CD8-positive, alpha-beta memory T cell (primary cell): ENCODE measurements around the gene MSI2. TPM values are rescaled to one million over a fixed set of nuclear protein-coding genes. Genes with fewer than 3 reads are reported as not detected.

ENCODE experiments used
- CTCF ChIA-PET: fragments of 350-600 bp; sonication (Branson Sonifier 250); formaldehyde crosslinking; loops from one replicate; lab custom pipeline; 2021; ENCODE audit warnings: antibody characterized with exemption; lab: Charles Lee
- POLR2A ChIA-PET: fragments of 350-600 bp; sonication (Branson Sonifier 250); formaldehyde crosslinking; loops from one replicate; lab custom pipeline; 2021; ENCODE audit warnings: antibody characterized with exemption; lab: Charles Lee
- DNase-seq, 5 donors: peaks; one replicate each; pipeline versions ENCODE4 v3.0.0 to v3.0.0-alpha.2; 2020 to 2022; ENCODE audit warnings: mixed read lengths in 1 of 5
- H3K27ac ChIP-seq: one replicate; pipeline ENCODE4 v1.7.0; 2013; ENCODE audit warnings: low read depth, mild to moderate bottlenecking, low read length, moderate library complexity
- H3K27me3 ChIP-seq: 2 replicates; pipeline ENCODE4 v1.7.0; 2013; ENCODE audit warnings: low read length, mild to moderate bottlenecking; ENCODE audit not compliant: insufficient read depth, poor library complexity, severe bottlenecking
- H3K36me3 ChIP-seq: 2 replicates; pipeline ENCODE4 v1.7.0; 2013; ENCODE audit warnings: mild to moderate bottlenecking, low read length, moderate library complexity; ENCODE audit not compliant: insufficient read depth
- H3K4me1 ChIP-seq: 2 replicates; pipeline ENCODE4 v1.7.0; 2013; ENCODE audit warnings: mild to moderate bottlenecking, low read length, moderate library complexity; ENCODE audit not compliant: insufficient read depth
- H3K4me3 ChIP-seq: 2 replicates; pipeline ENCODE4 v1.7.0; 2013; ENCODE audit warnings: mild to moderate bottlenecking, low read length
- H3K9me3 ChIP-seq: 2 replicates; pipeline ENCODE4 v1.7.0; 2013; ENCODE audit warnings: mild to moderate bottlenecking, low read length
- H3K27ac Mint-ChIP-seq, 8 donors: one replicate each; pipeline ENCODE4 v1.8.0; 2020 to 2021; ENCODE audit warnings: mixed read lengths in 8 of 8, mild to moderate bottlenecking in 6 of 8, inconsistent platforms in 3 of 8, moderate library complexity in 3 of 8
- H3K27me3 Mint-ChIP-seq, 2 donors: one replicate each; pipeline ENCODE4 v1.8.0; 2020 to 2021; ENCODE audit warnings: mixed read lengths in 2 of 2, mild to moderate bottlenecking in 1 of 2, moderate library complexity in 1 of 2
- H3K36me3 Mint-ChIP-seq, 3 donors: one replicate each; pipeline ENCODE4 v1.8.0; 2020 to 2021; ENCODE audit warnings: mixed read lengths in 3 of 3, inconsistent platforms in 1 of 3, mild to moderate bottlenecking in 1 of 3
- H3K4me1 Mint-ChIP-seq, 3 donors: one replicate each; pipeline ENCODE4 v1.8.0; 2020 to 2021; ENCODE audit warnings: mixed read lengths in 3 of 3, inconsistent platforms in 1 of 3, mild to moderate bottlenecking in 1 of 3
- H3K4me3 Mint-ChIP-seq, 7 donors: one replicate each; pipeline ENCODE4 v1.8.0; 2020 to 2021; ENCODE audit warnings: mixed read lengths in 7 of 7, mild to moderate bottlenecking in 6 of 7, moderate library complexity in 4 of 7, inconsistent platforms in 2 of 7
- H3K9me3 Mint-ChIP-seq, 5 donors: one replicate each; pipeline ENCODE4 v1.8.0; 2020 to 2022; ENCODE audit warnings: mixed read lengths in 5 of 5, mild to moderate bottlenecking in 3 of 5, moderate library complexity in 2 of 5, inconsistent platforms in 1 of 5
- polyA plus RNA-seq: library from polyadenylated mRNA; unstranded; fragments of 300-500 nt; fragmentation: Illumina TruSeq; gene quantifications from one replicate; pipeline ENCODE4 v1.2.3, GENCODE V29; 2021
- total RNA-seq, 2 experiments: library from RNA; stranded (reverse); gene quantifications; one replicate each; pipeline ENCODE4 v1.2.3, GENCODE V29; 2021

The MSI2 gene
- total and polyA plus RNA-seq, 3 experiments from 2014 or later, result 2.3 to 58.0 (median 57.1) TPM

- Mint-ChIP-seq H3K36me3 (peaks cover 9 to 87% (median 41%) of the 10 kb centered on the region in 3 donors), H3K27ac (peak overlapping the region in 1 of 8 donors; percentile 35), H3K9me3 (no peaks in the 10 kb centered on the region), H3K4me3 (no peak overlapping the region), H3K27me3 (peaks cover 0 to 1% of the 10 kb centered on the region in 2 donors), H3K4me1 (peaks cover 65 to 91% (median 80%) of the 10 kb centered on the region in 3 donors)
- Histone ChIP-seq H3K27me3 (no peaks in the 10 kb centered on the region), H3K4me1 (peaks cover 27% of the 10 kb centered on the region), H3K36me3 (peaks cover 48% of the 10 kb centered on the region), H3K9me3 (no peaks in the 10 kb centered on the region), H3K27ac (no peak overlapping the region), H3K4me3 (no peak overlapping the region)
- DNase-seq, result no peak
- CTCF ChIA-PET, result interaction anchor here (1.2 kb wide), 1 partner anchor 21 kb away, joined by 4 read pairs; no protein-coding TSS in a partner anchor
- POLR2A ChIA-PET, result no interaction called here
These were observed 7.9 kb downstream of the MSI2 start for GRCh38 chr17:57264250-57264649.

DNA sequence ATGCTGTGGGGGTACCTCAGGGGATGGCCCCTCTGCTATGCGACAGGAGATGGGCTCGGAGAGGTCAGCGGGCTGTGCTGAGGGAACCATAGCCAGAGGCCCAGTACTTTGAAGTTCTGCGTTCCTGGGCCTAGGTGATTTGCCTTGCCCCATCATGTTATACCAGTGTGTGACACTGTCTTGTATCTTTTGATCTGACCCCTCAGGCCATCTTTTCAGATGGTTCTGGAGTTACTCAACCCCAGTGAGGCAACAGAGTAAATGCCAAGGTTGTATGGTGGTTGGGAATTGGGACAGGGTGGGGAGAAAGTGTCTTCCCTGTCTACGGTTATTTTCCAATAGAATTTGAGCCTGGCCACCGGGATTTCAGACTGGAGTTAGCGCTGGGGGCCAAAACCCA is 8.5 kb downstream of the MSI2 start:
- H3K4me3 ChIP-seq, result no peak overlapping the region
- Mint-ChIP-seq H3K4me3 (no peak overlapping the region), H3K4me1 (peaks cover 66 to 91% (median 80%) of the 10 kb centered on the region in 3 donors), H3K9me3 (no peaks in the 10 kb centered on the region), H3K27ac (peak overlapping the region in 1 of 8 donors; percentile 45), H3K27me3 (peaks cover 0 to 1% of the 10 kb centered on the region in 2 donors), H3K36me3 (peaks cover 9 to 89% (median 45%) of the 10 kb centered on the region in 3 donors)
- POLR2A ChIA-PET, result no interaction called here
- H3K4me1 ChIP-seq, result peaks cover 22% of the 10 kb centered on the region
- peaks cover 48% of the 10 kb centered on the region for H3K36me3 ChIP-seq
- H3K27ac ChIP-seq, result no peak overlapping the region
- DNase-seq, result no peak
- CTCF ChIA-PET, result no interaction called here
- no peaks in the 10 kb centered on the region for H3K27me3 ChIP-seq
- no peaks in the 10 kb centered on the region for H3K9me3 ChIP-seq

DNA sequence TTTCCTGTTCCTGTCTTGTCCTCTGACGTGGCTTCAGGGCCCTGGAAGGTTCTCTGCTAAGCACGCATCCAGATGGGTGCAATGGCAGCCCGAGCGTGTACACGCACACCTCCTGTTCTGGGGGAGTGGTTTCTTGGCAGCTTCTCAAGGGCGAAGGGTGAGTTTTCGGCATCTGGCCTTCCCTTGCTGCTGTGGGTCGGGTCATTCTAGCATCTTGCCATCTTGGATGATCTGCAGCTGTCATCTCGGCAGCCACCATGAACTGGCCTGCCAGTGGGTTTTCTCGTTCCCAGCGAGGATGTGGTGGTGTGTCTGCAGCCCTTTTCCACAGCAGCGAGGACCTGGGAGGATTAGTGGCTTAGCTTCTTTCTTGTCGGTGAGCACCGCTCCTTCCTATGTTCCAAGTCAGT is 10.6 kb downstream of the MSI2 start:
- peaks cover 48% of the 10 kb centered on the region for H3K36me3 ChIP-seq
- no peaks in the 10 kb centered on the region for H3K9me3 ChIP-seq
- no peaks in the 10 kb centered on the region for H3K27me3 ChIP-seq
- POLR2A ChIA-PET, result no interaction called here
- peaks cover 64 to 88% (median 80%) of the 10 kb centered on the region in 3 donors for H3K4me1 Mint-ChIP-seq
- no peak overlapping the region for H3K4me3 ChIP-seq
- peaks cover 0 to 1% of the 10 kb centered on the region in 2 donors for H3K27me3 Mint-ChIP-seq
- no peak overlapping the region for H3K4me3 Mint-ChIP-seq
- H3K27ac ChIP-seq, result no peak overlapping the region
- DNase-seq, result no peak
- H3K36me3 Mint-ChIP-seq, result peaks cover 9 to 89% (median 44%) of the 10 kb centered on the region in 3 donors
- CTCF ChIA-PET, result interaction anchor here (1.0 to 1.4 kb wide), 2 partner anchors 24 to 330 kb away, joined by 3 to 6 read pairs; no protein-coding TSS in a partner anchor
- no peak overlapping the region for H3K27ac Mint-ChIP-seq
- no peaks in the 10 kb centered on the region for H3K9me3 Mint-ChIP-seq
- H3K4me1 ChIP-seq, result peaks cover 8% of the 10 kb centered on the region

GRCh38 chr17:57268181-57268580 is 11.9 kb downstream of the MSI2 start:
- POLR2A ChIA-PET, result no interaction called here
- no peaks in the 10 kb centered on the region for H3K27me3 Mint-ChIP-seq

GRCh38 chr17:57269052-57269451 is 12.7 kb downstream of the MSI2 start:
- no peak overlapping the region for H3K4me3 ChIP-seq
- no peaks in the 10 kb centered on the region for H3K4me1 ChIP-seq
- no peak overlapping the region for H3K4me3 Mint-ChIP-seq
- no peak overlapping the region for H3K27ac ChIP-seq
- no peaks in the 10 kb centered on the region for H3K27me3 ChIP-seq
- CTCF ChIA-PET, result interaction anchor here (0.7 to 1.0 kb wide), 2 partner anchors 26 to 392 kb away, joined by 3 read pairs; no protein-coding TSS in a partner anchor
- POLR2A ChIA-PET, result no interaction called here
- no peaks in the 10 kb centered on the region for H3K9me3 Mint-ChIP-seq
- no peaks in the 10 kb centered on the region for H3K9me3 ChIP-seq
- H3K4me1 Mint-ChIP-seq, result peaks cover 53 to 78% (median 70%) of the 10 kb centered on the region in 3 donors
- no peak for DNase-seq
- H3K36me3 Mint-ChIP-seq, result peaks cover 9 to 85% (median 38%) of the 10 kb centered on the region in 3 donors
- H3K27ac Mint-ChIP-seq, result peak overlapping the region in 2 of 8 donors; percentile 8 to 32
- no peaks in the 10 kb centered on the region for H3K27me3 Mint-ChIP-seq
- peaks cover 30% of the 10 kb centered on the region for H3K36me3 ChIP-seq

More at GRCh38 chr17:57268181-57268580, 11.9 kb downstream of the MSI2 start:
- Histone ChIP-seq H3K27ac (no peak overlapping the region), H3K27me3 (no peaks in the 10 kb centered on the region), H3K4me1 (no peaks in the 10 kb centered on the region), H3K36me3 (peaks cover 35% of the 10 kb centered on the region), H3K9me3 (no peaks in the 10 kb centered on the region), H3K4me3 (no peak overlapping the region)
- no peak overlapping the region for H3K4me3 Mint-ChIP-seq
- no peak for DNase-seq
- H3K4me1 Mint-ChIP-seq, result peaks cover 59 to 87% (median 78%) of the 10 kb centered on the region in 3 donors
- H3K27ac Mint-ChIP-seq, result no peak overlapping the region
- H3K9me3 Mint-ChIP-seq, result no peaks in the 10 kb centered on the region
- CTCF ChIA-PET, result interaction anchor here (0.7 to 1.4 kb wide), 3 partner anchors 25 to 393 kb away, joined by 3 to 6 read pairs (median 3); no protein-coding TSS in a partner anchor
- H3K36me3 Mint-ChIP-seq, result peaks cover 9 to 87% (median 41%) of the 10 kb centered on the region in 3 donors

DNA sequence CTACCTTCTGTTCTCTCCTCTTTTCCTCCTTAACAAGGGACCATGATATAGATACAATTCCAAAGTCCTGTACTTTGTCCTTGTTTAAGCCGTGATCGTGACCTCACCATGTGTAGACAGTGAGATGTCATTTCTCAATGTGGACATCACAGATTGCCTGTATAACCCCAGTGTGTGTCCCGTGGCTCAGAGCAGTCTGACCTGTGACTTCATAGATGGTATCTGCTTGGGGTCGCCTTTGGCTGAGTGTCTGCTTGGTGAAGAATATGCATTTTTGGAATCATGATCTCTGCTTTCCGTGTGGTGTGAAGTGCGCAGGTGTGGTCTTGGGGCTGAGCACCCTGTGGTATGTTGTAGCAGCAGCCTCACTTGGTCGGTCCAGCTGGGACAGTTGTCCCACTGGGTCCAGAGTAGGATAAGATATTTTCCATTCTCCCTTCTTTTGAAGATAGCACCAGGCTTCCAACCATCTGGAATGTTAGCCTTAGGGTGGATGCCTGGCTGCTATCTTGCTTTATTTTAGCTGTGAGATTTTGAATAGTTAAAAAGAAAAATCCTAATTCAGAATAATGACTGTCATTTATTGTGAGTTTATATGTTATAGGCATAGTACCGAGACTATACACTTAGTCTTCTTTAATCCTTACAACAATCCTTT is 13.4 kb downstream of the MSI2 start:
- no peaks in the 10 kb centered on the region for H3K9me3 ChIP-seq
- peaks cover 9 to 87% (median 38%) of the 10 kb centered on the region in 3 donors for H3K36me3 Mint-ChIP-seq
- no peak overlapping the region for H3K27ac ChIP-seq
- H3K27ac Mint-ChIP-seq, result peak overlapping the region in 1 of 8 donors; percentile 36
- ChIA-PET CTCF (interaction anchor here (1.4 to 2.6 kb wide), 4 partner anchors 9 to 26 kb away, joined by 3 to 8 read pairs (median 5); partner anchors contain the start of gene MSI2), POLR2A (no interaction called here)
- no peak overlapping the region for H3K4me3 ChIP-seq
- H3K4me1 Mint-ChIP-seq, result peaks cover 55 to 77% (median 73%) of the 10 kb centered on the region in 3 donors
- DNase-seq, result no peak
- H3K27me3 Mint-ChIP-seq, result no peaks in the 10 kb centered on the region
- no peak overlapping the region for H3K4me3 Mint-ChIP-seq
- H3K9me3 Mint-ChIP-seq, result no peaks in the 10 kb centered on the region
- H3K27me3 ChIP-seq, result no peaks in the 10 kb centered on the region
- peaks cover 26% of the 10 kb centered on the region for H3K36me3 ChIP-seq
- H3K4me1 ChIP-seq, result no peaks in the 10 kb centered on the region

GRCh38 chr17:57270801-57271245 is 14.5 kb downstream of the MSI2 start:
- ChIA-PET POLR2A (no interaction called here), CTCF (interaction anchor here (1.4 to 2.6 kb wide), 4 partner anchors 10 to 28 kb away, joined by 3 to 8 read pairs (median 5); partner anchors contain the start of gene MSI2)
- H3K4me3 Mint-ChIP-seq, result no peak overlapping the region
- Histone ChIP-seq H3K9me3 (no peaks in the 10 kb centered on the region), H3K36me3 (peaks cover 20% of the 10 kb centered on the region), H3K4me3 (no peak overlapping the region), H3K27ac (no peak overlapping the region), H3K4me1 (no peaks in the 10 kb centered on the region), H3K27me3 (no peaks in the 10 kb centered on the region)
- H3K4me1 Mint-ChIP-seq, result peaks cover 59 to 75% (median 70%) of the 10 kb centered on the region in 3 donors
- peaks cover 7 to 87% (median 33%) of the 10 kb centered on the region in 3 donors for H3K36me3 Mint-ChIP-seq
- H3K27me3 Mint-ChIP-seq, result no peaks in the 10 kb centered on the region
- DNase-seq, result no peak
- H3K27ac Mint-ChIP-seq, result peak overlapping the region in 4 of 8 donors; percentile 24 to 35 (median 25)
- H3K9me3 Mint-ChIP-seq, result no peaks in the 10 kb centered on the region

- DNase-seq, result no peak
- Histone ChIP-seq H3K4me3 (no peak overlapping the region), H3K27ac (no peak overlapping the region), H3K27me3 (no peaks in the 10 kb centered on the region), H3K9me3 (no peaks in the 10 kb centered on the region), H3K36me3 (peaks cover 18% of the 10 kb centered on the region), H3K4me1 (no peaks in the 10 kb centered on the region)
- Mint-ChIP-seq H3K4me1 (peaks cover 58 to 77% (median 72%) of the 10 kb centered on the region in 3 donors), H3K4me3 (peak overlapping the region in 2 of 7 donors; percentile 20 to 24), H3K36me3 (peaks cover 5 to 92% (median 30%) of the 10 kb centered on the region in 3 donors), H3K27me3 (no peaks in the 10 kb centered on the region), H3K27ac (no peak overlapping the region), H3K9me3 (no peaks in the 10 kb centered on the region)
- ChIA-PET POLR2A (no interaction called here), CTCF (interaction anchor here (2.0 to 2.6 kb wide), 2 partner anchors 11 to 29 kb away, joined by 6 to 8 read pairs; no protein-coding TSS in a partner anchor)
These were observed 15.5 kb downstream of the MSI2 start for GRCh38 chr17:57271821-57272220.
